ENCODE results near the gene MTURN.
"Not testable (repeated sequence)": the region's sequence is repeated elsewhere in the genome, so short reads cannot be mapped to it uniquely, and the experiment has no call there.

The MTURN gene

DNA sequence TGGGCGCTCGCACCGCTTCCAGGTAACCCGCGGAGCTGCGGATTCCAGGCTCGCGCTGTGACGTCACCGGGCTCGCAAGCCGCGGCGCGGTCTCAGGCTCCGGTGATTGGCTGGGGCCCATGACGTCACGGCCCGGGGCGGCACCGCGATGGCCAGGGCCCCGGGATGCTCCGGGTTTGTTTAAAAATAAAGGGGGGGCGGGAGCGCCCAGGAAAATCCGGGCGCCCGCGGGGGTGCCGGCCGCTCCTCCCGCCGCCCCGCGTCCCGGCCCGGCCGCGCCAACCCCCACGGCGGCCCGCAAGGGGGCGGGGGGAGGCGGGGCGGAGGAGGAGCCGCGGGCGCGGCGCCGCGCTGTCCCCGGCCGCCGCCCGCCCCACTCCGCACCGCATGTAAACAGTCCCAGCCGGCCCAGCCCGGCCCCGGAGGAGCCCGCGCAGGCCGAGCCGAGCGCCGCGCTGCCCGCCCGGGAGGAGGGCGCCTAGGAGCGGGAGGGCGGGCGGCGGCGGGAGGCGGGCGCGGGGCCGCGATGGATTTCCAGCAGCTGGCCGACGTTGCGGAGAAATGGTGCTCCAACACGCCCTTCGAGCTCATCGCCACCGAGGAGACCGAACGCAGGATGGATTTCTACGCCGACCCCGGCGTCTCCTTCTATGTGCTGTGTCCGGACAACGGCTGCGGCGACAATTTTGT lies at the start of gene MTURN:
Gene MTURN (plus strand): TSS at position 376 of the 690 bp plus-strand sequence. CDS start 151 bp downstream, at position 527.
- peak; percentile 89 for DNase-seq

DNA sequence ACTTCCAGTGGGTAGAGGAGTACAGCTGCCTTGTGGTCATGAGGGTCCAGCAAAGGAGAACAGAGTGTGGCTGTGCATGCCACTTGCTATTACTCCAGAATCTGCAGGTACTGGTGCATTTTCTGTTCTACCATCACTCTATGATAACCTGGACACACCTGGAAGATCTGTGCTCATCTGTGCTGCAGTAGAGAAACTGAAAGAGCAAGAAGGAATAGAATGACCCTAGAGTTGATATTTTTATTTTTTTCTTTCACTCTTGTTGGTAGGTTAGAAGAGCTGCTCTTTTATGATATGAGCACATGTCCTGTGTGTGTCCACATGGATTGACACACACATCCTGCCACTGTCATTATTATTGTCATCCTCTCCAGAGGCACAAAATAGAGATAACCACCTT lies 48.3 kb upstream of the MTURN start:
- no peak for DNase-seq

DNA sequence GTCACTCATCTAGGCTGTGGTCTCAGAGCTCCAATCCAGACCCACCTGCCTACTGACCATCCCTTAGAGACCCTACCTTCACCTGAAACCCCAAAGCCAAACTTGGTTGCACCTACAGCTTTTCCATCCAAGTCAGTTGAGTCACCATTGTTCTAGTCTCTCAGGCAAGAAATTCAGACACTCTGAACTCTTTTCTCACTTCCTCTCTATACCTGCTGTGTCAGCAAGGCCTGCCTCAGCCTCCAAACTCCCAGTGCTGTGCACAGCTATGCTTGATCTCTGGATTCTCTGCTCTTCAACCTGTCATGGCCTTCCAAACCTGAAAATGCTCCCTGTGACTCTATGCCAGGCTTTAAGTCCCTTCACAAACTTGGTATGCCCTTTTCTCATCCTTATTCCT lies 47.4 kb upstream of the MTURN start:
- DNase-seq, result no peak

GRCh38 chr7:30088362-30088761 lies 46.4 kb upstream of the MTURN start:
- no peak for DNase-seq

DNA sequence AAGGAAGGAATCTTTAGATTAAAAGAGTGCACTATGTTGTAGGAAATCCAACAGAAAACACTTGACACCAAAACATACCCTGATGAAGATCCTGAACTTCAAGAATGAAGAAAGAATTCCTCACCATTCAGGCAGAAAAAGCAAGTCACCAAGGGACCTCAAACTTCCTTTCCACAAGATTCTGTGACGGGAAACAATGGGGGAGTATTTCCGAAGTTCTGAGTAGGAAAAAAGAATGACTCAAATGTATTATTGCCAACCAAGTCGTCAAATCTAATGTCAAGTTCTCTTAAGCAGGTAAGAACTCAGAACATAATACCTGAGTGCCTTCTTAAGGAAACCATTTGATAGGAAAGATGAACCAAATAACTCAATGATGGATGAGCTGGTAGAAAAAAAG lies 44.7 kb upstream of the MTURN start:
- no peak for DNase-seq

DNA sequence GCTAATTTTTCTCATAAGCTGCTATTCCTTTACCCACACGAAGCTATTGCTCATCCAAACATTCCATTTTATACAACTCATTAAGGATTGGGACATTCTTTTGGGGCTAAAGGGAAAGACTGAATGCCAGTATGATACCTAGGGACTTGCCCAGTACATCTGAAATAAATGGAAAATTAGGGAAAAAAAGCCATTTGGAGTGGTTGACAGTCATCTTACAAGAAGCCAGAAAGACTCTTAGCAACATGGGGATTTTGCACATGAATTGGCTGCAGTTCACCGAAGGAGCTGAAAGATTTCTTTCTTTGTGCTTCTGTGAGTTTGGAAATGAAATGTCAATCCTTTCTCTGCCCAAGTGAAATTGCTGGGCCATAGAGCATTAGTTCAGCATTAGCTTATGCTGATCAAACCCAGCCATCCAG lies 43.3 kb upstream of the MTURN start:
- DNase-seq, result no peak

- DNase-seq, result no peak
Measured at GRCh38 chr7:30091987-30092386, 42.8 kb upstream of the MTURN start.

- no peak for DNase-seq
Measured at GRCh38 chr7:30093420-30093952, 41.3 kb upstream of the MTURN start.

DNA sequence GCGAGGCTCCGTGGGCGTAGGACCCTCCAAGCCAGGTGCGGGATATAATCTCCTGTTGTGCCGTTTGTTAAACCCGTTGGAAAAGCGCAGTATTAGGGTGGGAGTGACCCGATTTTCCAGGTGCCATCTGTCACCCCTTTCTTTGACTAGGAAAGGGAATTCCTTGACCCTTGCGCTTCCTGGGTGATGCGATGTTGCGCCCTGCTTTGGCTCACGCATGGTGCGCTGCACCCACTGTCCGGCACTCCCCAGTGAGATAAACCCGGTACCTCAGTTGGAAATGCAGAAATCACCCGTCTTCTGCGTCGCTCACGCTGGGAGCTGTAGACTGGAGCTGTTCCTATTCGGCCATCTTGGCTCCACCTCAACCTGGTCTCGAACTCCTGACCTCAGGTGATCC lies 36.2 kb upstream of the MTURN start:
- not testable (repeated sequence) for DNase-seq

- DNase-seq, result no peak
Measured at GRCh38 chr7:30102281-30102680, 32.5 kb upstream of the MTURN start.

- DNase-seq, result no peak
Measured at GRCh38 chr7:30104157-30104556, 30.6 kb upstream of the MTURN start.

- no peak for DNase-seq
Measured at GRCh38 chr7:30112103-30112713, 22.6 kb upstream of the MTURN start.

GRCh38 chr7:30113144-30113543 lies 21.6 kb upstream of the MTURN start:
- no peak for DNase-seq

GRCh38 chr7:30114536-30115238 lies 20.1 kb upstream of the MTURN start:
- DNase-seq, result no peak

DNA sequence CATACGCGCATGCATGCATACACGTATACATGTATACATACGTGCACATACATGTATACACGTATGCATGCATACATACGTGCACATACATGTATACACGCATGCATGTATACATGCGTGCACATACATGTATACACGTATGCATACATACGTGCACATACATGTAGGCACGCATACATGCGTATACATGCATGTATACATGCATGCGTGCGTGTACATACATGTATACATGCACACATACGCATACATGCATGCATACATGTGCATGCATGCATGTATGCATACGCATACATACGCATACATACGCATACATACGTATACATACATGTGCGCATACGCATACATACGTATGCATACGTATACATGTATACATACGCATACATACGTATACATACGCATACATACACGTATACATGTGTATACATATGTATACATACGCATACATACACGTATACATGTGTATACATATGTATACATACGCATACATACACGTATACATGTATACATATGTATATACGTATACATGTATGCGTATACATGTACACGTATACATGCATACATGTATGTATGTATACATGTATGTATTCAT lies 19.0 kb upstream of the MTURN start:
- no peak for DNase-seq

DNA sequence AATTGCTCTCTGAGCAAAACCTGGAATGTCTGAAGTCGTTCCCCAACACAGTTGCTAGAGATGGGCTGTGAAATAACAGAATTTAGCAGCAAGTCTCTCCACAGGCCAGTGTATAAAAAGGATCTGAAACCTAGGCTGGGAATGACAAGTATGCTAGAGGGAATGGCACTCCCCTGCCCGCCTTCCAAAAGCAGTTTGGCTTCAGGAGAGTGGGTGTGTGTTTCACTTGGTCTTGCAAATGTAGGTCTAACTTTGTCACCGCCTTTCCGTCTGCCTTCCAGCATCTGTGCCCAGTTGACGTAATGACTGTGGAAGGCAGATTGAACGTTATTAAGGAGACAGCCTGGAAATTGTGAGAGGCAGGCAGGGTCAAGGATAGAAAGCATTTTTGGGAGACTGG lies 18.0 kb upstream of the MTURN start:
- no peak for DNase-seq

DNA sequence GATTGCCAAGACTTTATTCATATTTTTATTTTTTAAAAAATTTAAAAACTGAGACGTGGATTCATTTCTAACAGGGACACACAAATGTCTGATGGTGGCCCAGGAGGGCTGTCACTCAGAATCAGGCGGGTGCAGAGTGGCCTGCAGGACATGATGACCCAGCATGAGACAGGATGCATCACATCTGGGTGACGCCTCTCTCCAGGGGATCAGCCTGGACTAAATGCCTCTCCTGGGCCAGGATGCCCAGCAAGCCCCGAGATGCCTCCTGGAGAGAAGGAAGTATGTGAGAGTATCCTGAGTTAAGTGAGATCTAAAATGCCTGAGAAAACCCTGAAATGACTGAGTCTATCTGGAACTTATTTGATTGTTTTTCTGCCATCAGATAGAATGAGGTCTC lies 16.9 kb upstream of the MTURN start:
- DNase-seq, result no peak

GRCh38 chr7:30119890-30120577 lies 14.8 kb upstream of the MTURN start:
- DNase-seq, result no peak

- no peak for DNase-seq
Measured at GRCh38 chr7:30133736-30134610, 813 bp upstream of the MTURN start.

DNA sequence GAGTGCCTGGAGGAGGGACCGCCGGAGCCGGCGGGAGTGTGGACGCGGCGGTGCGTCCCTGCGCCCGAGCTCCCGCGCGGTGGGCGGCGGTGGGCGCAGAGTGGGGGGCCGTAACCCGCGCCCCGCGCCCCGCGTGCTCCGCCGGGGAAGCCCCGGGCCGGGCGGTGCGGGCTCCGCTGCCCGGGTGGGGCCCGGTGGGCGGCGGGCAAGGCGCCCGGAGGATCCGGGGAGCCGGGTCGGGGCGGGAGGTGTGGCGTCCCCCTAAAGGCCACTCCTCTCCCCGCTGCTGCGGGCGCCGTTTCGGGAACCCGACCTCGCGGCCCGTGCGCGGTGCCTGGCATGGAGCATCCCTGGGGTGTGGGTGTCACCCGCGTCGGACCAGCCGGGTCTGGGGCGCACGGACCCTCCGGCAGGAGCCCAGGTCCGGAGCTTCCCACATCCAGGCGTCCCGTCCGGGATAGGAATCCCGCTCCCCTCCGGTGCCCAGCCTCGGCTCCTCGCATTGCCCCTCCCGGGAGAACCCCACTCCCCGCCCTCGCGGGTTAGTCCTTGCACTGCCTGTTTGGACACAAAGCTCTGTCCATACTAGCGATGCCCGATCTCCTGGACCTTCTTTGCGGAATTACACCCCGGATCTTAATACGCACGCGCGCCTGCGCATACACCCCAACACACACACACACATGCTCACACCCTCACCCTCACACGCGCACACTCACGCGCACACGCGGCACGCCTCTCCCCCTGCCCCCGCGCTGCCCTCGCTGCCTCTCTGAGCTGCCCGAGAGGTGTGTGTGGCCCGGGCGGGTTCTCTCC lies 723 bp downstream of the MTURN start:
- peak; percentile 65 for DNase-seq

Measured in activated CD8-positive, alpha-beta memory T cell treated with anti-CD3 and anti-CD28 coated beads, Interleukin-2, amount 50 U/mL, for 4 hours (primary cell).